ENCODE measurements around the gene SERPINF2.
A peak's percentile ranks its signal among the peaks of the same experiment; 100 is the strongest.
"Not testable (repeated sequence)": the region's sequence is repeated elsewhere in the genome, so short reads cannot be mapped to it uniquely, and the experiment has no call there.

Gene SERPINF2

GRCh38 chr17:1736348-1737281, 6.1 kb upstream of the SERPINF2 start:
- DNase-seq: no peak

- DNase-seq: no peak
Measured at GRCh38 chr17:1737531-1738291, 5.0 kb upstream of the SERPINF2 start.

GRCh38 chr17:1741899-1742298, 772 bp upstream of the SERPINF2 start:
- DNase-seq: not testable (repeated sequence)

- no peak for DNase-seq
Measured at GRCh38 chr17:1743088-1743439, 393 bp downstream of the SERPINF2 start.

- no peak for DNase-seq
Measured at GRCh38 chr17:1744551-1745512, 2.2 kb downstream of the SERPINF2 start.

- DNase-seq: no peak
Measured at GRCh38 chr17:1745513-1746020, 2.9 kb downstream of the SERPINF2 start.

- DNase-seq: no peak
Measured at GRCh38 chr17:1746975-1747543, 4.4 kb downstream of the SERPINF2 start.

- DNase-seq: no peak
Measured at GRCh38 chr17:1750628-1751027, 8.0 kb downstream of the SERPINF2 start.

- DNase-seq: no peak
Measured at GRCh38 chr17:1752425-1753262, 10.0 kb downstream of the SERPINF2 start.

- DNase-seq: no peak
Measured at GRCh38 chr17:1753767-1754429, 11.2 kb downstream of the SERPINF2 start.

- no peak for DNase-seq
Measured at GRCh38 chr17:1754430-1755112, 11.9 kb downstream of the SERPINF2 start.

GRCh38 chr17:1755252-1755826, 12.7 kb downstream of the SERPINF2 start:
- DNase-seq: no peak

- DNase-seq: no peak
Measured at GRCh38 chr17:1755827-1756262, 13.2 kb downstream of the SERPINF2 start.

- no peak for DNase-seq
Measured at GRCh38 chr17:1758807-1759206, 16.1 kb downstream of the SERPINF2 start.

GRCh38 chr17:1759529-1759928, 16.9 kb downstream of the SERPINF2 start:
- DNase-seq: no peak

- peak; percentile 31 for DNase-seq
Measured at GRCh38 chr17:1762233-1762900, 19.7 kb downstream of the SERPINF2 start.

GRCh38 chr17:1762901-1763898, 20.5 kb downstream of the SERPINF2 start:
- DNase-seq: no peak

GRCh38 chr17:1764284-1764683, 21.6 kb downstream of the SERPINF2 start:
- no peak for DNase-seq
